IMR-90 (cell line): ENCODE data around the gene ZNF488. TPM values are rescaled to one million over a fixed set of nuclear protein-coding genes. Genes with fewer than 3 reads are reported as not detected.

Source experiments
- ATAC-seq: fragments of 200-7000 bp; cut with Tn5 transposase; 2 replicates; pipeline ENCODE4 v1.9.1; 2020; ENCODE audit warnings: low read depth, mild to moderate bottlenecking, moderate library complexity
- BruUV-seq: library from RNA; stranded (reverse); fragments of 400-500 nt; replicated peaks from 2 replicates; lab custom pipeline; 2021; lab: Mats Ljungman, UMichigan
- CTCF ChIA-PET: fragments of 300-600 bp; formaldehyde crosslinking; extraction: SDS; loops from one replicate; lab custom pipeline; 2021; ENCODE audit warnings: antibody characterized with exemption; lab: Yijun Ruan, JAX
- POLR2A ChIA-PET: fragments of 300-600 bp; sonication (Branson Sonifier 250); formaldehyde crosslinking; loops from one replicate; lab custom pipeline; 2022; ENCODE audit warnings: antibody characterized with exemption; ENCODE audit not compliant: unreplicated experiment; lab: Charles Lee
- DNase-seq: peaks from one replicate; pipeline ENCODE4 v3.0.0; 2013
- H2AFZ ChIP-seq: replicated peaks from 2 replicates; pipeline ENCODE3; 2013; ENCODE audit warnings: low read length, mild to moderate bottlenecking; ENCODE audit not compliant: poor library complexity
- H2AK5ac ChIP-seq: 2 replicates; pipeline ENCODE4 v1.6.1; 2013; ENCODE audit warnings: low read depth, low read length, inconsistent platforms
- H2AK9ac ChIP-seq: replicated peaks from 2 replicates; pipeline ENCODE3; 2013; ENCODE audit warnings: mild to moderate bottlenecking, low read depth, low read length, moderate library complexity; ENCODE audit not compliant: poor library complexity
- H2BK120ac ChIP-seq: 2 replicates; pipeline ENCODE4 v1.6.1; 2013; ENCODE audit warnings: low read depth, low read length, inconsistent platforms
- H2BK15ac ChIP-seq: 3 replicates; pipeline ENCODE4 v1.6.1; 2013; ENCODE audit warnings: low read depth, low read length, inconsistent platforms
- H2BK20ac ChIP-seq: 2 replicates; pipeline ENCODE4 v1.6.1; 2013; ENCODE audit warnings: low read depth, mild to moderate bottlenecking, inconsistent platforms, low read length, moderate library complexity
- H2BK5ac ChIP-seq: 2 replicates; pipeline ENCODE4 v1.6.1; 2013; ENCODE audit warnings: mild to moderate bottlenecking, low read depth, low read length, inconsistent platforms; ENCODE audit not compliant: poor library complexity, severe bottlenecking
- H3K14ac ChIP-seq: replicated peaks from 2 replicates; pipeline ENCODE4 v1.6.1; 2013; ENCODE audit warnings: low read depth, low read length, inconsistent platforms
- H3K18ac ChIP-seq: 2 replicates; pipeline ENCODE4 v1.6.1; 2013; ENCODE audit warnings: low read depth, low read length, control low read depth
- H3K23ac ChIP-seq: 2 replicates; pipeline ENCODE4 v1.6.1; 2013; ENCODE audit warnings: low read depth, low read length, inconsistent platforms
- H3K27ac ChIP-seq: 2 replicates; pipeline ENCODE4 v1.5.1; 2013; ENCODE audit warnings: mild to moderate bottlenecking, control low read depth, low read length; ENCODE audit not compliant: insufficient read depth
- H3K27me3 ChIP-seq: 2 replicates; pipeline ENCODE4 v1.6.1; 2013; ENCODE audit warnings: low read length; ENCODE audit not compliant: control insufficient read depth, insufficient read depth
- H3K36me3 ChIP-seq: 2 replicates; pipeline ENCODE4 v1.6.1; 2013; ENCODE audit warnings: low read length, mixed read lengths; ENCODE audit not compliant: control insufficient read depth, insufficient read depth
- H3K4ac ChIP-seq: 2 replicates; pipeline ENCODE4 v1.6.1; 2013; ENCODE audit warnings: low read depth, low read length, inconsistent platforms
- H3K4me1 ChIP-seq: 2 replicates; pipeline ENCODE4 v1.6.1; 2013; ENCODE audit warnings: low read length, mixed read lengths; ENCODE audit not compliant: control insufficient read depth, insufficient read depth
- H3K4me2 ChIP-seq: 2 replicates; pipeline ENCODE4 v1.6.1; 2013; ENCODE audit warnings: low read depth, mild to moderate bottlenecking, control low read depth, low read length, moderate library complexity
- H3K4me3 ChIP-seq: 2 replicates; pipeline ENCODE4 v1.5.1; 2013; ENCODE audit warnings: low read depth, mild to moderate bottlenecking, control low read depth, low read length, moderate library complexity; ENCODE audit not compliant: insufficient read depth
- H3K56ac ChIP-seq: 2 replicates; pipeline ENCODE4 v1.6.1; 2013; ENCODE audit warnings: low read length, inconsistent platforms; ENCODE audit not compliant: insufficient read depth; ENCODE audit errors: extremely low read depth
- H3K79me1 ChIP-seq, 2 experiments: 2 replicates each; pipeline ENCODE4 v1.6.1; 2013; ENCODE audit warnings: low read length in 2 of 2, inconsistent platforms in 1 of 2, low read depth in 1 of 2
- H3K9ac ChIP-seq: 2 replicates; pipeline ENCODE4 v1.6.1; 2013; ENCODE audit warnings: low read depth, low read length, control low read depth
- H3K9me1 ChIP-seq: 2 replicates; pipeline ENCODE4 v1.6.1; 2013; ENCODE audit warnings: low read length, inconsistent platforms; ENCODE audit not compliant: insufficient read depth
- H3K9me3 ChIP-seq: 2 replicates; pipeline ENCODE4 v1.6.1; 2013; ENCODE audit warnings: low read length; ENCODE audit not compliant: control insufficient read depth, insufficient read depth
- H4K20me1 ChIP-seq: 2 replicates; pipeline ENCODE4 v1.6.1; 2013; ENCODE audit warnings: low read length, inconsistent platforms; ENCODE audit not compliant: insufficient read depth
- H4K5ac ChIP-seq: 2 replicates; pipeline ENCODE4 v1.6.1; 2013; ENCODE audit warnings: mild to moderate bottlenecking, low read depth, low read length, control low read depth
- H4K8ac ChIP-seq, 2 experiments: 2 replicates each; pipeline ENCODE4 v1.6.1; 2013; ENCODE audit warnings: low read depth in 2 of 2, low read length in 2 of 2, control low read depth in 1 of 2, inconsistent platforms in 1 of 2
- H4K91ac ChIP-seq: 2 replicates; pipeline ENCODE4 v1.6.1; 2013; ENCODE audit warnings: low read depth, low read length, inconsistent platforms; ENCODE audit not compliant: insufficient read depth
- CEBPB ChIP-seq: IDR thresholded peaks from 2 replicates; pipeline ENCODE4 v1.6.1; 2012; ENCODE audit warnings: low read depth, low read length, improper control_type of control experiment
- CHD1 ChIP-seq: IDR thresholded peaks from 2 replicates; pipeline ENCODE4 v1.6.1; 2012; ENCODE audit warnings: low read depth, low read length, improper control_type of control experiment
- CTCF ChIP-seq: conservative IDR thresholded peaks from 2 replicates; pipeline ENCODE4 v1.5.1; 2012; ENCODE audit warnings: mild to moderate bottlenecking, low read depth, low read length, improper control_type of control experiment
- FOS ChIP-seq: fragments of 150-350 bp; IDR thresholded peaks from 2 replicates; pipeline ENCODE4 v1.6.1; 2016; ENCODE audit warnings: low read depth, low read length
- MAFK ChIP-seq: IDR thresholded peaks from 2 replicates; pipeline ENCODE4 v1.6.1; 2012; ENCODE audit warnings: low read depth, low read length, improper control_type of control experiment
- MAZ ChIP-seq: IDR thresholded peaks from 2 replicates; pipeline ENCODE4 v1.6.1; 2012; ENCODE audit warnings: low read depth, mild to moderate bottlenecking, low read length, improper control_type of control experiment, moderate library complexity, borderline replicate concordance
- MXI1 ChIP-seq: IDR thresholded peaks from 2 replicates; pipeline ENCODE4 v1.6.1; 2012; ENCODE audit warnings: low read depth, mild to moderate bottlenecking, low read length, moderate library complexity, borderline replicate concordance
- RFX5 ChIP-seq: IDR thresholded peaks from 2 replicates; pipeline ENCODE4 v1.8.0; 2012; ENCODE audit warnings: low read depth, mild to moderate bottlenecking, low read length, moderate library complexity
- SMC3 ChIP-seq: fragments of 150-350 bp; IDR thresholded peaks from 2 replicates; pipeline ENCODE4 v1.6.1; 2016; ENCODE audit warnings: low read depth, mild to moderate bottlenecking, antibody characterized with exemption, low read length, moderate library complexity
- WGBS, 2 experiments: methylation state at CpG; one replicate each; pipeline versions ENCODE4 v1.1.5 to v1.1.7; 2013; ENCODE audit warnings: missing lambda C conversion rate in 2 of 2; ENCODE audit not compliant: insufficient read length in 1 of 2; ENCODE audit errors: extremely low coverage in 2 of 2; 5-methylcytosine and 5-hydroxymethylcytosine counted together
- dilution Hi-C: fragments of 300-500 bp; cut with HindIII; formaldehyde crosslinking; loops from one replicate; pipeline ENCODE4 v1.14.3; 2018; ENCODE audit warnings: low sequenced_read_pairs; ENCODE audit not compliant: unreplicated experiment
- in situ Hi-C: fragments of 300-500 bp; cut with MboI; formaldehyde crosslinking; loops from 3 replicates; pipeline ENCODE4 v1.14.3; 2019; ENCODE audit warnings: low sequenced_read_pairs, inconsistent platforms, mixed read lengths
- intact Hi-C: fragments of 100-400 bp; cut with micrococcal nuclease; formaldehyde crosslinking; loops from 2 replicates; pipeline ENCODE4 v1.10.0; 2022
- polyA plus RNA-seq, 3 experiments: library from polyadenylated mRNA; depleted of rRNA; stranded (reverse); fragments of >200 nt; gene quantifications; 2 replicates each; pipeline ENCODE4 v1.2.3, GENCODE V29; 2012; ENCODE audit warnings: low replicate concordance in 1 of 3
- total RNA-seq: library from RNA; depleted of rRNA; stranded (reverse); fragments of >200 nt; gene quantifications from 2 replicates; pipeline ENCODE4 v1.2.3, GENCODE V29; 2012

The ZNF488 gene
- total and polyA plus RNA-seq, 2 of the 4 experiments (the other 2 are of a cell fraction): under 0.01 to 0.14 TPM

GRCh38 chr10:47350671-47351640 lies 33.1 kb downstream of the ZNF488 start:
- H2BK20ac ChIP-seq: no peak overlapping the region
- H3K4me3 ChIP-seq: no peak overlapping the region
- no peak for TF ChIP-seq CTCF
- no peak for TF ChIP-seq MAZ
- TF ChIP-seq MXI1: no peak
- TF ChIP-seq MAFK: no peak
- TF ChIP-seq CHD1: no peak
- no peak for TF ChIP-seq FOS
- no peak for TF ChIP-seq SMC3
- TF ChIP-seq CEBPB: no peak
- no peak for TF ChIP-seq RFX5
- H2AK5ac ChIP-seq: no peak overlapping the region
- no peaks in the 10 kb centered on the region for H3K79me1 ChIP-seq
- no peak overlapping the region for H3K18ac ChIP-seq
- no peak overlapping the region for H2BK15ac ChIP-seq
- H3K4me1 ChIP-seq: no peaks in the 10 kb centered on the region
- ATAC-seq (no peak), DNase-seq (no peak)
- H3K27me3 ChIP-seq: peaks cover 35% of the 10 kb centered on the region
- no peak overlapping the region for H2AK9ac ChIP-seq
- no peak overlapping the region for H3K27ac ChIP-seq
- H3K4me2 ChIP-seq: no peak overlapping the region
- BruUV-seq: no TSS peak
- intact Hi-C loops: no loop called here
- POLR2A ChIA-PET: no interaction called here
- no peak overlapping the region for H2BK120ac ChIP-seq
- no peaks in the 10 kb centered on the region for H3K9me1 ChIP-seq
- no peak overlapping the region for H4K8ac ChIP-seq
- H2AFZ ChIP-seq: no peak overlapping the region
- WGBS, 2 experiments: 82% methylated on average over 14 of the region's 39 CpGs; no CpG with 5 or more reads in 1 of the 2 experiments
- no peak overlapping the region for H3K23ac ChIP-seq
- no peak overlapping the region for H3K4ac ChIP-seq
- no peak overlapping the region for H3K14ac ChIP-seq
- CTCF ChIA-PET: no interaction called here
- in situ Hi-C loops: no loop called here
- no peak overlapping the region for H4K5ac ChIP-seq
- H2BK5ac ChIP-seq: no peak overlapping the region
- no peak overlapping the region for H3K56ac ChIP-seq
- no peaks in the 10 kb centered on the region for H4K20me1 ChIP-seq
- H3K36me3 ChIP-seq: no peaks in the 10 kb centered on the region
- dilution Hi-C loops: no loop called here
- H4K91ac ChIP-seq: no peak overlapping the region
- H3K9me3 ChIP-seq: no peaks in the 10 kb centered on the region
- no peak overlapping the region for H3K9ac ChIP-seq
